Inflammatory macrophage treated with lipopolysaccharide for 1 hour (primary cell): ENCODE measurements around the gene CDH12.

Experiments used
- DNase-seq, 2 donors: peaks; one replicate each; pipeline ENCODE4 v3.0.0-alpha.2; 2020 to 2022

CDH12 gene

GRCh38 chr5:21919414-21920022 lies 933.6 kb downstream of the CDH12 start:
- peak; percentile 2 to 47 for DNase-seq

- no peak for DNase-seq
Observed at GRCh38 chr5:21918451-21918850, 934.7 kb downstream of the CDH12 start.

GRCh38 chr5:21910731-21911130 lies 942.4 kb downstream of the CDH12 start:
- DNase-seq, result no peak

DNA sequence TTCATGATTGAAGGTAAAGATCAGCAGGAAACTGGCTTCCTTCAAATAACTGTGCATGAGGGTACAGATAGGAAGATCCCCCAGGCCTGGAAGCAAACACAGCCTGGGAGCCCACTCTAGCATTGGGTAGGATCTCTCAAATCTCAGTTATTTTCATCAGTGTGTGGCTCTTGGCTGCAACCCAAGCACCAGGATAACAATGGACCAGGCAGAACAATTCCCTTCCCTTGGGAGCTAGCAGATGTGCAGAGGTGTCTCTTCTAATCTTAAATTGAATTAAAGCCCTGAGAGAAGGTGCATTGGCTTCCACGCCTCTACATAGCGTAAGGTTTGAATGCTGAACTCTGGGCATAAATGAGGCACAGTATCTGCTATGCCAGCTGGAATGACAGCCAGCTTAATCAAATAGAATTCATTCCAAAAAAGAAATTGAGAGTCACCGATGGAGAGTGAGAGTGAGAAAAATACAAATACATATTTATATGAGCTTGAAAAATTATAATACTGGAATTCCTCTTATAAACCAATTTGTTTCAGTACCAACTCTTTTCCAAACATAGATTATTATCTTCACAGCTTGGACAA lies 957.3 kb downstream of the CDH12 start:
- no peak for DNase-seq

DNA sequence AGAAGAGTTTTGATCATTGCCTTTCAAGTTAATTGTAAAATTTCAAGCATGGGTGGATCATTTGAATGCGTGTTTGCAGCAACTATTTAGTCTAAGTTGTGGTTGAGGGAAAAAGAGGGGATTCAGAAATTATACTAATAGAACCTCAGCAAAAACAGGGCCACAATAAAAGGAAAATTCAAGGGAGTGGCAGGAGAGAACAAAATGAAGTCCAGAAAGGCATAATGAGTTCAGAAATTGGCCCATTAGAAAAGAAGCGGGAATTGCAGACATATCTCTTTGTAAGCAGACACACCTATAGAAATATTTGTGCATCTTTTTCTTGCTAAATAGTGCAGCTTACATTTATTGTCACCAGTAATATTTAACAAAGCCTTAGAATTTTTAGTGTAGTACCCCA lies 960.0 kb downstream of the CDH12 start:
- no peak for DNase-seq

GRCh38 chr5:21889581-21889980 lies 963.6 kb downstream of the CDH12 start:
- no peak for DNase-seq

GRCh38 chr5:21882074-21882745 lies 970.9 kb downstream of the CDH12 start:
- no peak for DNase-seq

DNA sequence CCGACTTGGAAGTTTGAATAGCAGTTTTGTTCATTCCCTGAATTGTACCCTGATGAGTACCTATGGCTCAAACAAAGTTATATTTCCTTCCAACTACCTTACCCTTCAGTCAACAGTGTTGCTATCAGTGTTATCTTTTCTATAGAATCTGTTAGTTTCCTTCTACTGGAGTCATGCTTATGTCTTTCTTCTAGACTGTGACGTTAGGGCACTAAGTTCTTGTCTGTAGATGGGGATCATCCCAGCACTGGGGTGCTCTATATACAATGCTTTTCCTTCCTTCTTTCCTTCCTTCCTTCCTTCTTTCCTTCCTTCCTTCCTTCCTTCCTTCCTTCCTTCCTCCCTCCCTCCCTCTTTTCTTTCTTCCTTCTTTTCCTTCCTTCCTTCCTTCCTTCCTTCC lies 973.0 kb downstream of the CDH12 start:
- no peak for DNase-seq

DNA sequence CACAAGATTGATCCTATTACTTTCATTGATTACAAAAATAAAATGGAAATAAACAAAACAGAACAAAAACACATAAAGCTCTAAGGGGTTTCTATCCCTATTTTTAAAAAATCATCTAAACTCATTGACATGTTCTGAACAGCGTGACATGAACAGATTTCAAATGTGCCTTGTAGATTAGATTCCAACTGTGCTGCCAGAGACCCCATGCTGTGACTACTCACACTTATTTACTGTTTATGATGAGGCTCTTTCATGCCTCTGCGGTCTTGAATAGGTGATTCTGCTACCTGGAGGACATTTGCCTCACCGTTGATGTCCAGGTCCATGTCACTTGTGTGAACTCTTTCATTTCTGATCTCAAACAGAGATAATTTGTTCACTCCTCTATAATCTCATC lies 990.2 kb downstream of the CDH12 start:
- no peak for DNase-seq

GRCh38 chr5:21858441-21858840 lies 994.7 kb downstream of the CDH12 start:
- no peak for DNase-seq

- DNase-seq, result no peak
Observed at GRCh38 chr5:21856987-21857386, 996.2 kb downstream of the CDH12 start.

DNA sequence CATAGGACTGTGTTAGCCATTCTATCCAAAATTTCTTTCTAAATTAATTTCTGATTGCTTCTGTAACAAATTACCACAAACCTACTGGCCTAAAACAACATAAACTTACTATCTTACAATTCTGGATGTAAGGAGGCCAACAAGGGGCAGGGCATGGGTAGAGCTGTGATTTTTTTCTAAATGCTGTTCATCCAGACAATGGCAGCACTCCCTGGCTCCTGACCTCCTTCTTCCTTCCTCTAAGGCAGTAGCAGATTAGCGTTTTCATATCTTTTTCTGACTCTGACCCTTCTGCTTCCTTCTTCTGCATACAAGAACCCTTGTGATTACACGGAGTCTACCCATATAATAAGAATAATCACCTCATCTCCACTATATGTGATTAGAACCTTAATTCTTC lies 1005.8 kb downstream of the CDH12 start:
- no peak for DNase-seq

GRCh38 chr5:21844960-21845359 lies 1008.2 kb downstream of the CDH12 start:
- DNase-seq, result no peak

- DNase-seq, result no peak
Observed at GRCh38 chr5:21834863-21835262, 1018.3 kb downstream of the CDH12 start.

- no peak for DNase-seq
Observed at GRCh38 chr5:21831145-21831787, 1021.9 kb downstream of the CDH12 start.

DNA sequence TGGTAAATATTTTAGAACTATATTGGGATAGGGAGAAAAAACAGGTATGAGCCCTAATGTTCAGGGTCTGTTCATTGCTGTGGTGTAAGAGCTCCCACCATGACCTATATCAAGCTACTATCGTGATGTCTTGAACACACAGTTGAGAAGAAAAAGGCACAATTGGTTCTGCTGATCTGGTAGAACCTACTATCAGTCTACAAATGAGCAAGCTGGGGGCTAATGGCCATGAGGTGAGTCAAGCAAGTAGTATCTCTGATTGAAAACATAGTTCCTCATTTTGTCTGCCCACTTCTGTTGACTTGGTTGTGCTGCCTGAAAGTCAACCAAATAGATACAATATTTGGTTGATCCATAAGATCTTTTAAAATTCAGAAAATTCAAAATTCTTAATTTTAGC lies 1026.3 kb downstream of the CDH12 start:
- no peak for DNase-seq

GRCh38 chr5:21823588-21823987 lies 1029.6 kb downstream of the CDH12 start:
- no peak for DNase-seq

GRCh38 chr5:21823076-21823574 lies 1030.0 kb downstream of the CDH12 start:
- DNase-seq, result no peak

DNA sequence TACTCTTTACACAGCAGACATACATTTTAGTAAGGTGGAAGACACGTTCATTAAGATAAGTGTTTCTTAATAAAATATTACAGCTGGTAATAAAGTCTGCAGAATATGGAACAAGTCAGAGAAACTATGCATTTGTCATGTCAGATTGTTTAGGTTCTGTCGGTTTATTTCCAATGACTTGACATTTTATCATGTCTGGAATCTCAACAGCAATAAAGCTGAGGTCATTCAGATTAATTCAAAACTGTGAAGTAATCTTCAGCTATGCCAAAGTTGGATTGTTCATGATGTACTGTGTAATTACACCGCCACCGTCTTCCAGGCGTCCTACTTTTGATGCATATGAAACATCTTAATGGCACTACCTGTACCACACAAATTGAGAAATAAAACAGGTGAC lies 1032.6 kb downstream of the CDH12 start:
- DNase-seq, result no peak

DNA sequence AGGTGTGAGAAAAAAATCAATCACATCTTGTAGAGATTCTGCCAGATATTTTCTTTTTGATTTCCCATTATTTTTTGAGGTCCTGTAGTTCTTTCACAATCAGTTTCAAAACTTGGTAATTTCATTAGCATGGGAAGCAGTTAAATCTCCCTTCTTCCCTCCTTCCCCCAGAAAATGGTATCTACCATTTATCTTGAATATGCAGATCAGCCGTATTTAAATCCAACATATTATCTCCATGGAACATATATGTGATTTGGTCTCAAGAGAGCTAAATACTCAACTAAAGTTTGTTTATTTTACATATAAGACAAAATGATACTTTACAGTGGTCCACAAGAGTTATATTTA lies 1034.8 kb downstream of the CDH12 start:
- DNase-seq, result no peak

DNA sequence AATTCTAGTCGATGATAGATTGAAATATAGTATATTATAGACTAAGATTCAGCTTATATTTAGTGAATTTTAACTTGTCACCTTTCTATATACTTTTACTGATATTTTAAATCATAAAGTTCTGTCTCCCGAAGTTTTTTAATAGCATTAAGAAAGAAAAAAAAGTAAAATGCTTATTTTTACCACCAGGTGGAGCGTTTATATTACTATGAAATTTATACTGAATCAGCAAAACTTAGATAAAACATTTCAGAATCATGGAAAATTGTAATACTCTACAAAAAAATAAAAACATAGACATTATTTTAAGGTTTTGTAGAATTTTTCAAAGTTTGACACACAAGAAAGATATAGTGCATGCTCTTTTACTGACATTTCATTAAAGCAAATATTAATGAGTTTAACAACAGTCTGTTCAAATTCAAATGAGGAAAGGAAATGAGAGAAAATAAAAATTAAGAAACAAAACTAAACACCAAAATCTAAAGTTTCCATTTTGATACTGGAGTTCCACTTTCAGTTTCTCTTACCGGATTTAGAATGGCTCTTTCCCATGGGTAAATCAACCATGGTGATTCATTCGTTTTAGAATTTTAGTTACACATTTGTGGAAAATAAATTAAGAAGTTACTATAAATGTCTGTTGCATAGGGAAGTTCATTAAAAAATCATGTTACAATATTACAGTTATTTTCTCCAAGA lies 1035.3 kb downstream of the CDH12 start:
- DNase-seq, result peak; percentile 28 to 55

DNA sequence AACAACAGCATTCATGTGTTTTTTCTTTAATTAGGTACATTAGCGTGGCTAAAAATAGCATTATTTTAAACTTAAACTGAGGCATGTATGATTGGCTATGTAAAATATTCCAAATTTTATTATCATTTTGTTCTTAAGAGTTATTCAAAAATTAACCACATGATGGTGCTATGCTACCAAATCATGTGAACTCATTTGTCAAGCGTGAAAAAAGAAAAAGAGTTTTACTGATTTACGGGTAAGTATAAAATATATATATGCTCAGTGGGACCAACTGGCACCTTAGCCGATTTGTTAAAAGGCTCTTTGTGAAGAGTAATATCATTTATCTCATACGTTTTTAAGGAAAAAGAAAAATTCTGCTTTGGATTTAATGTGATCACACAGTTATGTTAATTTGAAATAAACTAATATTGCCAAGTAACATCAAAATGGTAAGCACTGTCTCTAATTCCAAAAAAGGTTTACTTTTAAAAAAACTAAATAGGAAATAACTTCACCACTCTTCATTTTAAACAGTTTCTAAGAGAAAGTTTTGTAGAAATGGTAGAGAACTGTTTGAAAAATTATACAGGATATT lies 1042.3 kb downstream of the CDH12 start:
- peak; percentile 26 to 58 for DNase-seq

- no peak for DNase-seq
Observed at GRCh38 chr5:21809611-21810010, 1043.5 kb downstream of the CDH12 start.
